HTR-8/SVneo (cell line): ENCODE data around the gene HIC2.
"Not testable (repeated sequence)": the region's sequence is repeated elsewhere in the genome, so short reads cannot be mapped to it uniquely, and the experiment has no call there.

Experiments
- DNase-seq: peaks from one replicate; pipeline ENCODE4 v3.0.0; 2011; ENCODE audit warnings: low spot score, mixed read lengths; ENCODE audit not compliant: insufficient read length
- FAIRE-seq: peaks from 2 replicates; lab custom pipeline; 2011; peaks lifted over from hg19 to GRCh38; lab: Jason Lieb, UNC

Gene HIC2

GRCh38 chr22:21417227-21417746, at the start of gene HIC2:
Gene HIC2, plus strand, starts transcription at chr22:21417371. Its CDS starts 25,461 bp downstream, at chr22:21442832.
- not testable (repeated sequence) for DNase-seq, FAIRE-seq

- DNase-seq, FAIRE-seq: not testable (repeated sequence)
Measured at GRCh38 chr22:21368603-21369310, 48.4 kb upstream of the HIC2 start.

- FAIRE-seq, DNase-seq: not testable (repeated sequence)
Measured at GRCh38 chr22:21375880-21376279, 41.3 kb upstream of the HIC2 start.

- not testable (repeated sequence) for FAIRE-seq, DNase-seq
Measured at GRCh38 chr22:21383701-21384467, 33.3 kb upstream of the HIC2 start, which contains the start of gene RIMBP3B. Gene RIMBP3B, plus strand, starts transcription at chr22:21383751. Its CDS starts 108 bp downstream, at chr22:21383859.

GRCh38 chr22:21384468-21385357, 32.5 kb upstream of the HIC2 start:
- not testable (repeated sequence) for DNase-seq, FAIRE-seq

- not testable (repeated sequence) for DNase-seq, FAIRE-seq
Measured at GRCh38 chr22:21389480-21389879, 27.7 kb upstream of the HIC2 start.

GRCh38 chr22:21390013-21390412, 27.2 kb upstream of the HIC2 start:
- not testable (repeated sequence) for FAIRE-seq, DNase-seq

GRCh38 chr22:21394613-21395012, 22.6 kb upstream of the HIC2 start:
- not testable (repeated sequence) for FAIRE-seq, DNase-seq

GRCh38 chr22:21401197-21401969, 15.8 kb upstream of the HIC2 start:
- not testable (repeated sequence) for FAIRE-seq, DNase-seq

- not testable (repeated sequence) for FAIRE-seq, DNase-seq
Measured at GRCh38 chr22:21402763-21403314, 14.3 kb upstream of the HIC2 start.

GRCh38 chr22:21407139-21407538, 10.0 kb upstream of the HIC2 start:
- DNase-seq, FAIRE-seq: not testable (repeated sequence)

GRCh38 chr22:21407792-21408191, 9.4 kb upstream of the HIC2 start:
- FAIRE-seq, DNase-seq: not testable (repeated sequence)

- DNase-seq, FAIRE-seq: not testable (repeated sequence)
Measured at GRCh38 chr22:21416375-21416774, 796 bp upstream of the HIC2 start.

GRCh38 chr22:21417853-21418252, 682 bp downstream of the HIC2 start:
- not testable (repeated sequence) for DNase-seq, FAIRE-seq

- not testable (repeated sequence) for FAIRE-seq, DNase-seq
Measured at GRCh38 chr22:21418974-21419638, 1.9 kb downstream of the HIC2 start.

- FAIRE-seq, DNase-seq: not testable (repeated sequence)
Measured at GRCh38 chr22:21420180-21420763, 3.1 kb downstream of the HIC2 start.

GRCh38 chr22:21424084-21424709, 7.0 kb downstream of the HIC2 start:
- not testable (repeated sequence) for FAIRE-seq, DNase-seq
